H1 (cell line): ENCODE results near the gene PHC1. TPM values are rescaled to one million over a fixed set of nuclear protein-coding genes. Genes with fewer than 3 reads are reported as not detected.

Experiments
- CTCF ChIA-PET: fragments of 300-600 bp; sonication (Branson Sonifier 250); formaldehyde crosslinking; loops from one replicate; lab custom pipeline; 2021; ENCODE audit not compliant: partially characterized antibody; lab: Charles Lee
- POLR2A ChIA-PET: fragments of 300-600 bp; sonication (Branson Sonifier 250); formaldehyde crosslinking; loops from one replicate; lab custom pipeline; 2021; ENCODE audit warnings: inconsistent platforms; ENCODE audit not compliant: partially characterized antibody; lab: Charles Lee
- DNase-seq, 2 experiments: peaks; one replicate each; pipeline versions ENCODE4 v3.0.0 to v3.0.0-alpha.2; 2010 to 2022; ENCODE audit warnings: low spot score in 2 of 2, low read depth in 1 of 2, mixed read lengths in 1 of 2
- FAIRE-seq: peaks from 2 replicates; lab custom pipeline; 2011; peaks lifted over from hg19 to GRCh38; lab: Jason Lieb, UNC
- H2AFZ ChIP-seq: 2 replicates; pipeline ENCODE4 v1.8.1; 2012; ENCODE audit warnings: low read length, inconsistent platforms
- H2AK5ac ChIP-seq: 2 replicates; pipeline ENCODE4 v1.6.1; 2013; ENCODE audit warnings: low read depth, low read length
- H2BK120ac ChIP-seq: replicated peaks from 2 replicates; pipeline ENCODE3; 2013; ENCODE audit warnings: low read depth, low read length, inconsistent platforms
- H2BK12ac ChIP-seq: 2 replicates; pipeline ENCODE4 v1.6.1; 2013; ENCODE audit warnings: low read depth, low read length
- H2BK15ac ChIP-seq: 2 replicates; pipeline ENCODE4 v1.6.1; 2013; ENCODE audit warnings: low read length
- H2BK20ac ChIP-seq: 2 replicates; pipeline ENCODE4 v1.6.1; 2013; ENCODE audit warnings: low read length
- H2BK5ac ChIP-seq: 2 replicates; pipeline ENCODE4 v1.6.1; 2013; ENCODE audit warnings: low read depth, low read length
- H3K14ac ChIP-seq: 2 replicates; pipeline ENCODE4 v1.6.1; 2013; ENCODE audit warnings: inconsistent platforms; ENCODE audit not compliant: insufficient read length
- H3K18ac ChIP-seq: 2 replicates; pipeline ENCODE4 v1.6.1; 2013; ENCODE audit warnings: low read length; ENCODE audit errors: extremely low read depth
- H3K23ac ChIP-seq: 2 replicates; pipeline ENCODE4 v1.6.1; 2013; ENCODE audit warnings: inconsistent platforms; ENCODE audit not compliant: insufficient read length
- H3K23me2 ChIP-seq: 2 replicates; pipeline ENCODE4 v1.6.1; 2013; ENCODE audit warnings: low read depth, low read length
- H3K27ac ChIP-seq: 2 replicates; pipeline ENCODE4 v1.6.1; 2011; ENCODE audit warnings: low read depth, low read length, inconsistent platforms
- H3K27me3 ChIP-seq, 4 experiments: replicated peaks in 1 of 4; 1 replicate in 1 of 4; 2 replicates in 3 of 4; pipeline versions ENCODE4 v1.6.1 to v1.8.1; 2011 to 2013; ENCODE audit warnings: low read length in 3 of 4, mild to moderate bottlenecking in 3 of 4, inconsistent platforms in 2 of 4, mixed read lengths in 2 of 4, moderate library complexity in 1 of 4; ENCODE audit not compliant: control insufficient read depth in 3 of 4, insufficient read depth in 3 of 4; ENCODE audit errors: extremely low read depth in 1 of 4
- H3K36me3 ChIP-seq, 4 experiments: 2 replicates each; pipeline versions ENCODE4 v1.6.1 to v1.8.1; 2011 to 2013; ENCODE audit warnings: mild to moderate bottlenecking in 4 of 4, low read length in 3 of 4, moderate library complexity in 2 of 4, control low read depth in 1 of 4, inconsistent platforms in 1 of 4; ENCODE audit not compliant: insufficient read depth in 4 of 4, control insufficient read depth in 2 of 4
- H3K4ac ChIP-seq: replicated peaks from 2 replicates; pipeline ENCODE3; 2013; ENCODE audit warnings: low read length, low read depth, mixed read lengths, inconsistent platforms; ENCODE audit not compliant: insufficient read length
- H3K4me1 ChIP-seq, 4 experiments: replicated peaks in 1 of 4; 1 replicate in 1 of 4; 2 replicates in 3 of 4; pipeline versions ENCODE4 v1.6.1 to v1.8.1; 2011 to 2013; ENCODE audit warnings: low read length in 3 of 4, inconsistent platforms in 2 of 4, mixed read lengths in 1 of 4; ENCODE audit not compliant: insufficient read depth in 4 of 4, control insufficient read depth in 3 of 4
- H3K4me2 ChIP-seq, 2 experiments: 2 replicates each; pipeline versions ENCODE4 v1.6.1 to v1.8.1; 2011 to 2013; ENCODE audit warnings: low read depth in 2 of 2, low read length in 2 of 2, control low read depth in 1 of 2, inconsistent platforms in 1 of 2, mild to moderate bottlenecking in 1 of 2; ENCODE audit not compliant: insufficient read depth in 1 of 2
- H3K4me3 ChIP-seq, 4 experiments: fragments of 200-600, 300-600 bp in 1 of 4; sonication (generic), shearing (Covaris generic), sonication (Bioruptor Twin) in 1 of 4; 2 replicates each; pipeline versions ENCODE4 v1.5.1 to v1.8.1; 2011 to 2016; ENCODE audit warnings: low read length in 4 of 4, low read depth in 3 of 4, control low read depth in 2 of 4, inconsistent platforms in 2 of 4, mild to moderate bottlenecking in 2 of 4, mixed read lengths in 1 of 4, moderate library complexity in 1 of 4; ENCODE audit not compliant: insufficient read depth in 2 of 4; ENCODE audit errors: extremely low read depth in 1 of 4
- H3K56ac ChIP-seq: replicated peaks from 2 replicates; pipeline ENCODE3; 2013; ENCODE audit warnings: low read depth, mild to moderate bottlenecking, mixed read lengths, low read length, inconsistent platforms; ENCODE audit not compliant: insufficient read length
- H3K79me1 ChIP-seq: 2 replicates; pipeline ENCODE4 v1.6.1; 2013; ENCODE audit warnings: low read depth, low read length, control low read depth
- H3K79me2 ChIP-seq, 2 experiments: 2 replicates each; pipeline versions ENCODE4 v1.6.1 to v1.8.1; 2012 to 2013; ENCODE audit warnings: low read length in 2 of 2, mild to moderate bottlenecking in 2 of 2, inconsistent platforms in 1 of 2; ENCODE audit not compliant: insufficient read depth in 2 of 2, control insufficient read depth in 1 of 2
- H3K9ac ChIP-seq, 4 experiments: replicated peaks in 1 of 4; 1 replicate in 1 of 4; 2 replicates in 3 of 4; pipeline versions ENCODE4 v1.6.1 to v1.8.1; 2011 to 2013; ENCODE audit warnings: low read depth in 3 of 4, low read length in 3 of 4, control low read depth in 2 of 4, mild to moderate bottlenecking in 2 of 4, moderate library complexity in 2 of 4, inconsistent platforms in 1 of 4; ENCODE audit errors: extremely low read depth in 1 of 4
- H3K9me3 ChIP-seq, 2 experiments: 2 replicates each; pipeline versions ENCODE4 v1.6.1 to v1.8.1; 2012 to 2013; ENCODE audit warnings: mild to moderate bottlenecking in 2 of 2, moderate library complexity in 2 of 2, control low read depth in 1 of 2, inconsistent platforms in 1 of 2, low read depth in 1 of 2, low read length in 1 of 2, mixed read lengths in 1 of 2; ENCODE audit not compliant: insufficient read depth in 2 of 2
- H4K20me1 ChIP-seq, 2 experiments: replicated peaks in 1 of 2; 2 replicates each; pipeline versions ENCODE3 to v1.8.1; 2011 to 2013; ENCODE audit warnings: inconsistent platforms in 2 of 2, low read length in 2 of 2, mild to moderate bottlenecking in 1 of 2; ENCODE audit not compliant: insufficient read depth in 2 of 2, control insufficient read depth in 1 of 2
- H4K5ac ChIP-seq: 2 replicates; pipeline ENCODE4 v1.6.1; 2013; ENCODE audit warnings: low read length, low read depth, mixed read lengths, inconsistent platforms; ENCODE audit not compliant: insufficient read length
- H4K8ac ChIP-seq: 2 replicates; pipeline ENCODE4 v1.8.0; 2013; ENCODE audit warnings: mild to moderate bottlenecking, moderate library complexity, low read length, inconsistent platforms; ENCODE audit not compliant: insufficient read depth; ENCODE audit errors: extremely low read depth
- H4K91ac ChIP-seq: replicated peaks from 2 replicates; pipeline ENCODE3; 2013; ENCODE audit warnings: low read length, mixed read lengths, inconsistent platforms; ENCODE audit not compliant: insufficient read length
- ASH2L ChIP-seq: fragments of 200-600, 300-600 bp; sonication (generic); IDR thresholded peaks from one replicate; pipeline ENCODE4 v1.7.1; 2017; ENCODE audit warnings: low read length
- GABPA ChIP-seq: IDR thresholded peaks from 2 replicates; pipeline ENCODE4 v1.6.1; 2011; ENCODE audit warnings: mild to moderate bottlenecking, low read length, moderate library complexity, borderline replicate concordance; ENCODE audit not compliant: insufficient read depth
- NRF1 ChIP-seq: IDR thresholded peaks from 2 replicates; pipeline ENCODE4 v1.6.1; 2011; ENCODE audit warnings: mild to moderate bottlenecking, low read depth, low read length, improper control_type of control experiment
- RAD21 ChIP-seq, 2 experiments: IDR thresholded peaks in 1 of 2; conservative IDR thresholded peaks in 1 of 2; 2 replicates each; pipeline ENCODE4 v1.6.1; 2011; ENCODE audit warnings: low read depth in 2 of 2, low read length in 2 of 2, improper control_type of control experiment in 1 of 2, inconsistent platforms in 1 of 2, mild to moderate bottlenecking in 1 of 2, moderate library complexity in 1 of 2
- RBBP5 ChIP-seq: IDR thresholded peaks from 2 replicates; pipeline ENCODE4 v1.7.1; 2012; ENCODE audit warnings: low read depth, mild to moderate bottlenecking, inconsistent platforms, low read length, moderate library complexity, borderline replicate concordance
- RFX5 ChIP-seq: IDR thresholded peaks from 2 replicates; pipeline ENCODE4 v1.6.1; 2011; ENCODE audit warnings: low read depth, low read length, improper control_type of control experiment, borderline replicate concordance
- SP2 ChIP-seq: IDR thresholded peaks from 2 replicates; pipeline ENCODE4 v1.6.1; 2012; ENCODE audit warnings: mild to moderate bottlenecking, low read length, inconsistent platforms
- TAF1 ChIP-seq: IDR thresholded peaks from 2 replicates; pipeline ENCODE4 v1.6.1; 2011; ENCODE audit warnings: mild to moderate bottlenecking, low read depth, low read length
- WGBS, 2 experiments: shearing (Covaris generic) in 1 of 2; methylation state at CpG; one replicate each; pipeline versions ENCODE4 v1.1.6 to v1.1.7; 2013 to 2015; ENCODE audit warnings: low lambda C conversion rate in 2 of 2, mixed read lengths in 2 of 2, inconsistent platforms in 1 of 2, low coverage in 1 of 2, missing lambda C conversion rate in 1 of 2; ENCODE audit not compliant: insufficient replicate concordance in 2 of 2, insufficient coverage in 1 of 2, insufficient read length in 1 of 2; ENCODE audit errors: extremely low coverage in 1 of 2, missing lambda C conversion rate in 1 of 2; 5-methylcytosine and 5-hydroxymethylcytosine counted together
- polyA plus RNA-seq, 7 experiments: library from polyadenylated mRNA; depleted of rRNA in 3 of 7; stranded (reverse) in 5 of 7; unstranded in 2 of 7; fragments of >200 nt in 5 of 7; fragments of 200-250 nt in 2 of 7; gene quantifications; 1 replicate in 5 of 7; 2 replicates in 1 of 7; 4 replicates in 1 of 7; pipeline versions ENCODE4 v1.2.1 to v1.2.3, GENCODE V29; 2011 to 2013; ENCODE audit warnings: missing spikeins in 2 of 7, mixed read lengths in 2 of 7
- total RNA-seq: library from RNA; stranded (reverse); fragmentation: NEBNext Ultra II Directional; extraction: Animal tissue kit (Norgen Biotek cat#: 25700); gene quantifications from 2 replicates; pipeline ENCODE4 v1.2.1, GENCODE V29; 2021
- TF ChIP-seq, protein P1 (sequence below): IDR thresholded peaks from 2 replicates; pipeline ENCODE4 v1.6.1; 2012; ENCODE audit warnings: inconsistent platforms

PHC1 gene
- total and polyA plus RNA-seq, 2 of the 8 experiments (the other 6 are each of a cell fraction or from before 2014, with no cell fraction given): 934 to 1,655 TPM

DNA sequence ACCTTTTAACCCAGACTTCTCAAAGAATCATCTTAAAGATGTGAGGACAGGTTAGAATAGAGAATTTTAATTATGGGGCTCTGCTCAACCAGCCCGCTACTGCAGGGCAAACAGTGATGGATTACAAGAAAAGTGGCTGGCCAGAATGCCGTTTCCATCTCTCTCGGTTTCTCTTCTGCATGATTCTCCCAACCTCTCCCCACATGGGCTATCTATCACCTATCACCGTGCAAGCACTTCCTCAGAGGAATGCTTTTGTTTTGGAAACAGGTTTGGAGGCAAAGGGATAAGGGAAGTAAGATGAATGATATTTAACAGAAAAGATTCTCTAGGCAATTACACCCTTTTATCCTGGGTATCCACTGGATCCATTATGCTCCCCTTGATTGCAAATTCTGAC is 37.4 kb upstream of the PHC1 start:
- Histone ChIP-seq H2BK20ac (no peak overlapping the region), H3K14ac (no peak overlapping the region), H3K4ac (no peak overlapping the region), H3K4me1 (peaks cover 0 to 2% (median under 1%) of the 10 kb centered on the region in 4 experiments; a peak in 3 of 7 replicates), H3K27ac (no peak overlapping the region), H3K36me3 (no peaks in the 10 kb centered on the region), H3K23ac (no peak overlapping the region), H3K4me3 (no peak overlapping the region), H3K79me1 (no peaks in the 10 kb centered on the region), H2AK5ac (no peak overlapping the region), H4K5ac (peak overlapping the region; percentile 2), H3K27me3 (no peaks in the 10 kb centered on the region), H3K18ac (no peak overlapping the region), H3K23me2 (no peaks in the 10 kb centered on the region), H3K56ac (no peak overlapping the region), H4K8ac (no peak overlapping the region), H2AFZ (no peak overlapping the region), H2BK15ac (no peak overlapping the region), H2BK12ac (no peak overlapping the region), H2BK5ac (no peak overlapping the region), H3K4me2 (no peak overlapping the region), H3K79me2 (no peaks in the 10 kb centered on the region), H4K20me1 (no peaks in the 10 kb centered on the region), H2BK120ac (peak overlapping the region; percentile 72), H3K9me3 (no peaks in the 10 kb centered on the region), H4K91ac (no peak overlapping the region), H3K9ac (no peak overlapping the region)
- FAIRE-seq (peak; percentile 63), DNase-seq (no peak)
- ChIA-PET CTCF (interaction anchor here (1.6 to 9.3 kb wide), 4 partner anchors 10 to 48 kb away, joined by 5 to 80 read pairs (median 18); no protein-coding TSS in a partner anchor), POLR2A (interaction anchor here (1.2 to 3.3 kb wide), 2 partner anchors 9 to 79 kb away, joined by 4 to 10 read pairs; no protein-coding TSS in a partner anchor)
- TF ChIP-seq NRF1 (no peak), ASH2L (no peak), RBBP5 (no peak), GABPA (no peak), RFX5 (no peak), TAF1 (no peak), RAD21 (IDR thresholded peaks at IDR 0.05 in 1 of 2, conservative IDR thresholded peaks at IDR 0.05 in 1 of 2; ENCODE audit: low read depth in 2 of 2, low read length in 2 of 2) (no peak), SP2 (no peak)
- TF ChIP-seq, protein P1, sequence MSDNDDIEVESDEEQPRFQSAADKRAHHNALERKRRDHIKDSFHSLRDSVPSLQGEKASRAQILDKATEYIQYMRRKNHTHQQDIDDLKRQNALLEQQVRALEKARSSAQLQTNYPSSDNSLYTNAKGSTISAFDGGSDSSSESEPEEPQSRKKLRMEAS: no peak
- 73% methylated on average over 4 of the region's 4 CpGs; no CpG with 5 or more reads in 1 of the 2 experiments for WGBS, 2 experiments
